HG02798 (cell line): Measurements from ENCODE around the gene NYNRIN.
A peak's percentile ranks its signal among the peaks of the same experiment; 100 is the strongest.
"Not testable (repeated sequence)": the region's sequence is repeated elsewhere in the genome, so short reads cannot be mapped to it uniquely, and the experiment has no call there.

ENCODE experiments used
- ATAC-seq: cut with Tn5 transposase; IDR thresholded peaks from one replicate; pipeline ENCODE4 v1.9.1; 2021; ENCODE audit warnings: mild to moderate bottlenecking; ENCODE audit not compliant: unreplicated experiment, poor library complexity

The NYNRIN gene

GRCh38 chr14:24440606-24441399 is 42.0 kb downstream of the NYNRIN start:
- ATAC-seq: no peak

GRCh38 chr14:24441485-24441884 is 42.7 kb downstream of the NYNRIN start:
- no peak for ATAC-seq

- no peak for ATAC-seq
These were observed 43.1 kb downstream of the NYNRIN start for GRCh38 chr14:24441904-24442239.

GRCh38 chr14:24442240-24443052 is 43.6 kb downstream of the NYNRIN start, which contains the start of gene SDR39U1:
Gene SDR39U1, minus strand, starts transcription at chr14:24442776. Its CDS starts 7 bp downstream, at chr14:24442769.
- ATAC-seq: peak; percentile 92

GRCh38 chr14:24443053-24443665 is 44.4 kb downstream of the NYNRIN start:
- no peak for ATAC-seq

- not testable (repeated sequence) for ATAC-seq
These were observed 52.0 kb downstream of the NYNRIN start for GRCh38 chr14:24450828-24451227.

- no peak for ATAC-seq
These were observed 58.2 kb downstream of the NYNRIN start for GRCh38 chr14:24456980-24457379.

GRCh38 chr14:24458736-24459135 is 59.9 kb downstream of the NYNRIN start:
- no peak for ATAC-seq

- no peak for ATAC-seq
These were observed 60.5 kb downstream of the NYNRIN start for GRCh38 chr14:24459331-24459730.

- ATAC-seq: no peak
These were observed 62.5 kb downstream of the NYNRIN start for GRCh38 chr14:24461336-24461735.

- ATAC-seq: no peak
These were observed 64.4 kb downstream of the NYNRIN start for GRCh38 chr14:24463017-24463883.

- no peak for ATAC-seq
These were observed 65.3 kb downstream of the NYNRIN start for GRCh38 chr14:24463884-24464785.

- no peak for ATAC-seq
These were observed 66.6 kb downstream of the NYNRIN start for GRCh38 chr14:24465368-24465767.

GRCh38 chr14:24465805-24466204 is 67.0 kb downstream of the NYNRIN start:
- ATAC-seq: no peak
